HG03103 (cell line): ENCODE measurements around the gene NIP7.

Experiments used
- ATAC-seq: cut with Tn5 transposase; IDR thresholded peaks from one replicate; pipeline ENCODE4 v1.9.1; 2021; ENCODE audit warnings: low read depth; ENCODE audit not compliant: unreplicated experiment

NIP7 gene

DNA sequence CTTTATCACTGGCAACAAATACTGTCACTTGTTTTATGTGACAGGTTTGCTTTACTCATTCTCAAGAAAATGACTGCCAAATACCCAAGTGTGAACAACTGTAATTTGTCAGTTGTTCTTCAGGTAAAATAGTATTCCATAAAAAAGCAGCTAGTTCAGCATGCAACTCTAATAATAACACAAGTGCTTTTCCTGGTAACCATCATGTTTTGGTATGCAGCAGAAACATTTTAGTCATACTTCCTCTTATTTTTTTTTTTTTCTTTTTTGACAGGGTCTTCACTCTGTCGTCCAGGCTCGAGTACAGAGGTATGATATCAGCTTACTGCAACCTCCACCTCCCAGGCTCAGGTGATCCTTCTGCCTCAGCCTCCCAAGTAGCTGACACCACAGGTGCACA lies 41.7 kb downstream of the NIP7 start:
- no peak for ATAC-seq

DNA sequence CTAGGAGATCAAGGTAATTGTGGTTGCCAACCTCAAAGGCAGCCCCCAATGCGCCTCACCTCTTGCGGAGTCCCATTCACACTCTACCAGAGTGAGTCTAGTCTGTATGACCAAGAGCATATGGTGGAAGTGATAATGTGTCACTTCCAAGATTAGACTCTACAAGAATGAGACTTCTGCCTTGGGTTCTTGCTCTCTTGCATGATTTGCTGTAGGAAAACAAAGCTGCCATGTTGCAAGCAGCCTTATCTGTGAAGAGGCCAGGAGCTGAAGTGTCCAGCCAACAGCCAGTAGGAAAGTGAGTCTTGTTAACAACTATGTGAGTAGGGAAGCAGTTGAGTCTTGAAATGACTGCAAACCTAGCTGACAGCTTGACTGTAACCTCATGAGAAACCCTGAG lies 42.8 kb downstream of the NIP7 start:
- no peak for ATAC-seq

DNA sequence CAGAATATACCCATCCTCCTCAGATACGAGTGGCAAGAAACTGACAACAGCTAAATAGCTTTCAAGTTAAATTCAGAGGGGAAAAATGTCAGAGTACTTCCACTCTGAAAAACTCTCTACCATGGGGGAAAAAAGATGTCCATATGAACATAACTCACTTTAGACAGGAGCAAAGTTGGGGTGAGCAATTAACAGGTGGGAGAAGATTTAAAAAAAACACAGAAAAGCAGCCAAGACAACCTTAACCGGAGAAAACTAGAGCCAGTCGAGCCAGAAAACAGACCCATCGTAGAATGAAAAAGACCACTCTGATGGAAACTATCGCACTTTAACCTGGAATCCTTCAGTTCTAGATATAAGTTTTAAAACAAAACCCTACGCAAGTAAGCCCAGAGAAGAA lies 45.4 kb downstream of the NIP7 start:
- ATAC-seq, result no peak

DNA sequence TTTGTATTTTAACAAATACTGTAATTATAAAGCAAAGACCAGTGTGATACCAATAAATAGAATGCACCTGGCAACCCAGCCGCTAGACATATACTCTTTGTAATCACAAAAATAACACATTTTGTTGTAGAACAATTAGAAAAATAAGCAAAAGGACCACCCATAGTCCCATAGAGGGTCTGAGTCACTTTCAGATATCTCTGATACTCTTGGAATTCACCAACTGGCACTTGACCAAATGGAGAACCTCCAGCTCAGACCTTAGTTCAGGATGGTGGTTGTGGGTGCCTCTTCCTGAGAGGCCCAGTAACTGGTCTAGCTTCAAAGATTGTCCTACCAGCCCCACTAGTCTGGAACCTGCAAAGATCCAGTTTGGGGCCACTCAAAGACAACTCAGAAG lies 47.0 kb downstream of the NIP7 start:
- ATAC-seq, result no peak
